ENCODE results near the gene PBX3. TPM values are rescaled to one million over a fixed set of nuclear protein-coding genes. Genes with fewer than 3 reads are reported as not detected.

PBX3 gene
- total and polyA plus RNA-seq, 2 of the 13 experiments (the other 11 are each of a cell fraction or from before 2014, with no cell fraction given) = 6.0 to 11.2 TPM

GRCh38 chr9:125706651-125707471 is 40.3 kb upstream of the PBX3 start, which contains the start of gene MAPKAP1 (continued):
- TF ChIP-seq ZNF142 (CRISPR knock-in tag; IDR thresholded peaks at IDR 0.05) (no peak), TGIF2 (CRISPR knock-in tag; IDR thresholded peaks at IDR 0.05) (no peak; the same call in 1 of the 2 replicates), PITX1 (CRISPR knock-in tag; IDR thresholded peaks at IDR 0.05) (peak; percentile 19; the same call in 1 of the 2 replicates), NR2F1 (CRISPR knock-in tag; IDR thresholded peaks at IDR 0.05) (no peak), ZSCAN22 (CRISPR knock-in tag; IDR thresholded peaks at IDR 0.05) (no peak), ZC3H4 (CRISPR knock-in tag; IDR thresholded peaks at IDR 0.05; ENCODE audit: borderline replicate concordance) (no peak), SKI (IDR thresholded peaks at IDR 0.05; ENCODE audit: partially characterized antibody) (no peak), RFXANK (CRISPR knock-in tag; IDR thresholded peaks at IDR 0.05) (no peak), ZNF589 (CRISPR knock-in tag; conservative IDR thresholded peaks at IDR 0.05) (no peak), PREB (CRISPR knock-in tag; IDR thresholded peaks at IDR 0.05) (no peak), NCOA2 (CRISPR knock-in tag; IDR thresholded peaks at IDR 0.05) (no peak), PRPF4 (IDR thresholded peaks at IDR 0.05; ENCODE audit: low read depth, low read length, poor library complexity, severe bottlenecking) (no peak), SIN3B (IDR thresholded peaks at IDR 0.05; ENCODE audit: low read length) (no peak), SOX6 (IDR thresholded peaks at IDR 0.05) (no peak), SOX6 (CRISPR knock-in tag; IDR thresholded peaks at IDR 0.05) (peak; percentile 52), AGO2 (optimal IDR thresholded peaks at IDR 0.05; ENCODE audit: low read depth, low read length) (peak; percentile 85)
- TF ChIP-seq, protein P1, sequence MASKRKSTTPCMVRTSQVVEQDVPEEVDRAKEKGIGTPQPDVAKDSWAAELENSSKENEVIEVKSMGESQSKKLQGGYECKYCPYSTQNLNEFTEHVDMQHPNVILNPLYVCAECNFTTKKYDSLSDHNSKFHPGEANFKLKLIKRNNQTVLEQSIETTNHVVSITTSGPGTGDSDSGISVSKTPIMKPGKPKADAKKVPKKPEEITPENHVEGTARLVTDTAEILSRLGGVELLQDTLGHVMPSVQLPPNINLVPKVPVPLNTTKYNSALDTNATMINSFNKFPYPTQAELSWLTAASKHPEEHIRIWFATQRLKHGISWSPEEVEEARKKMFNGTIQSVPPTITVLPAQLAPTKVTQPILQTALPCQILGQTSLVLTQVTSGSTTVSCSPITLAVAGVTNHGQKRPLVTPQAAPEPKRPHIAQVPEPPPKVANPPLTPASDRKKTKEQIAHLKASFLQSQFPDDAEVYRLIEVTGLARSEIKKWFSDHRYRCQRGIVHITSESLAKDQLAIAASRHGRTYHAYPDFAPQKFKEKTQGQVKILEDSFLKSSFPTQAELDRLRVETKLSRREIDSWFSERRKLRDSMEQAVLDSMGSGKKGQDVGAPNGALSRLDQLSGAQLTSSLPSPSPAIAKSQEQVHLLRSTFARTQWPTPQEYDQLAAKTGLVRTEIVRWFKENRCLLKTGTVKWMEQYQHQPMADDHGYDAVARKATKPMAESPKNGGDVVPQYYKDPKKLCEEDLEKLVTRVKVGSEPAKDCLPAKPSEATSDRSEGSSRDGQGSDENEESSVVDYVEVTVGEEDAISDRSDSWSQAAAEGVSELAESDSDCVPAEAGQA (IDR thresholded peaks at IDR 0.05; ENCODE audit: low read depth) = no peak
- TF ChIP-seq, protein P1 (CRISPR knock-in tag; IDR thresholded peaks at IDR 0.05; ENCODE audit: borderline replicate concordance) = no peak

Data from HepG2 (cell line).